Mesodermal cell (in vitro differentiated cells): Measurements from ENCODE around the gene FXYD6.
A peak's percentile ranks its signal among the peaks of the same experiment; 100 is the strongest.

ENCODE experiments used
- H3K27ac ChIP-seq: 2 replicates; pipeline ENCODE4 v1.7.0; 2013; ENCODE audit warnings: mild to moderate bottlenecking, low read depth, low read length, moderate library complexity; ENCODE audit not compliant: severe bottlenecking
- H3K36me3 ChIP-seq: 2 replicates; pipeline ENCODE4 v1.7.1; 2013; ENCODE audit warnings: mild to moderate bottlenecking, low read length, moderate library complexity; ENCODE audit not compliant: control insufficient read depth, insufficient read depth
- H3K4me1 ChIP-seq: one replicate; pipeline ENCODE4 v1.7.1; 2013; ENCODE audit warnings: mild to moderate bottlenecking, low read length; ENCODE audit not compliant: insufficient read depth, control insufficient read depth, poor library complexity, severe bottlenecking
- H3K4me3 ChIP-seq: 2 replicates; pipeline ENCODE4 v1.7.0; 2013; ENCODE audit warnings: low read length, control low read depth, mild to moderate bottlenecking; ENCODE audit not compliant: insufficient read depth, poor library complexity, severe bottlenecking; ENCODE audit errors: extremely low read depth
- H3K9me3 ChIP-seq: 2 replicates; pipeline ENCODE4 v1.7.1; 2013; ENCODE audit warnings: mild to moderate bottlenecking, low read length, moderate library complexity; ENCODE audit not compliant: control insufficient read depth
- WGBS, 2 experiments: methylation state at CpG; one replicate each; pipeline ENCODE4 v1.1.5; 2013; ENCODE audit warnings: missing lambda C conversion rate in 2 of 2; ENCODE audit not compliant: insufficient coverage in 2 of 2; 5-methylcytosine and 5-hydroxymethylcytosine counted together

FXYD6 gene

GRCh38 chr11:117874910-117875381 lies 1.5 kb downstream of the FXYD6 start:
- no peak overlapping the region for H3K27ac ChIP-seq
- 95 to 97% methylated on average over 3 to 4 of the region's 4 CpGs for WGBS, 2 experiments
- peak overlapping the region; percentile 81 for H3K4me3 ChIP-seq
- H3K4me1 ChIP-seq: peaks cover 15% of the 10 kb centered on the region
- no peaks in the 10 kb centered on the region for H3K9me3 ChIP-seq
- no peaks in the 10 kb centered on the region for H3K36me3 ChIP-seq

GRCh38 chr11:117874253-117874909 lies 2.1 kb downstream of the FXYD6 start:
- no peaks in the 10 kb centered on the region for H3K36me3 ChIP-seq
- H3K27ac ChIP-seq: no peak overlapping the region
- H3K4me1 ChIP-seq: peaks cover 19% of the 10 kb centered on the region
- H3K9me3 ChIP-seq: no peaks in the 10 kb centered on the region
- WGBS, 2 experiments: 68 to 73% methylated on average over 10 to 11 of the region's 16 CpGs
- H3K4me3 ChIP-seq: peak overlapping the region; percentile 81

GRCh38 chr11:117873828-117874125 lies 2.7 kb downstream of the FXYD6 start:
- Histone ChIP-seq H3K27ac (no peak overlapping the region), H3K4me1 (peaks cover 25% of the 10 kb centered on the region), H3K9me3 (no peaks in the 10 kb centered on the region), H3K36me3 (no peaks in the 10 kb centered on the region), H3K4me3 (no peak overlapping the region)
- whole genome bisulfite sequencing, 2 experiments: 84 to 93% methylated on average over 4 to 5 of the region's 8 CpGs

- Histone ChIP-seq H3K4me1 (peaks cover 25% of the 10 kb centered on the region), H3K27ac (no peak overlapping the region), H3K4me3 (no peak overlapping the region), H3K36me3 (no peaks in the 10 kb centered on the region), H3K9me3 (no peaks in the 10 kb centered on the region)
- WGBS, 2 experiments: 96 to 97% methylated on average over 12 of the region's 15 CpGs
These were observed 3.3 kb downstream of the FXYD6 start for GRCh38 chr11:117872975-117873827.

- Histone ChIP-seq H3K4me3 (no peak overlapping the region), H3K9me3 (no peaks in the 10 kb centered on the region), H3K27ac (no peak overlapping the region), H3K36me3 (no peaks in the 10 kb centered on the region), H3K4me1 (peaks cover 22% of the 10 kb centered on the region)
- WGBS, 2 experiments: 83 to 85% methylated on average over 9 to 11 of the region's 12 CpGs
These were observed 4.0 kb downstream of the FXYD6 start for GRCh38 chr11:117872420-117872961.

GRCh38 chr11:117871784-117872183 lies 4.7 kb downstream of the FXYD6 start:
- H3K27ac ChIP-seq: no peak overlapping the region
- no peak overlapping the region for H3K4me3 ChIP-seq
- H3K4me1 ChIP-seq: peaks cover 19% of the 10 kb centered on the region
- whole genome bisulfite sequencing, 2 experiments: 90% methylated on average over 5 of the region's 5 CpGs
- H3K36me3 ChIP-seq: no peaks in the 10 kb centered on the region
- no peaks in the 10 kb centered on the region for H3K9me3 ChIP-seq

GRCh38 chr11:117871160-117871559 lies 5.3 kb downstream of the FXYD6 start:
- WGBS, 2 experiments: 91 to 93% methylated on average over 12 to 17 of the region's 18 CpGs
- H3K9me3 ChIP-seq: no peaks in the 10 kb centered on the region
- H3K4me3 ChIP-seq: no peak overlapping the region
- peaks cover 19% of the 10 kb centered on the region for H3K4me1 ChIP-seq
- no peaks in the 10 kb centered on the region for H3K36me3 ChIP-seq
- H3K27ac ChIP-seq: no peak overlapping the region

GRCh38 chr11:117870103-117870952 lies 6.1 kb downstream of the FXYD6 start:
- H3K27ac ChIP-seq: peak overlapping the region; percentile 29
- no peaks in the 10 kb centered on the region for H3K36me3 ChIP-seq
- WGBS, 2 experiments: 75 to 95% methylated on average over 4 to 7 of the region's 9 CpGs
- no peak overlapping the region for H3K4me3 ChIP-seq
- H3K9me3 ChIP-seq: no peaks in the 10 kb centered on the region
- H3K4me1 ChIP-seq: peaks cover 19% of the 10 kb centered on the region

- H3K4me3 ChIP-seq: no peak overlapping the region
- H3K27ac ChIP-seq: no peak overlapping the region
- H3K4me1 ChIP-seq: peaks cover 16% of the 10 kb centered on the region
- 63 to 68% methylated on average over 3 of the region's 4 CpGs for WGBS, 2 experiments
- no peaks in the 10 kb centered on the region for H3K9me3 ChIP-seq
- H3K36me3 ChIP-seq: no peaks in the 10 kb centered on the region
These were observed 6.9 kb downstream of the FXYD6 start for GRCh38 chr11:117869604-117870003.

GRCh38 chr11:117868815-117869561 lies 7.5 kb downstream of the FXYD6 start:
- Histone ChIP-seq H3K4me3 (no peak overlapping the region), H3K4me1 (peaks cover 16% of the 10 kb centered on the region), H3K36me3 (no peaks in the 10 kb centered on the region), H3K27ac (no peak overlapping the region), H3K9me3 (no peaks in the 10 kb centered on the region)
- 76 to 86% methylated on average over 11 to 12 of the region's 17 CpGs for WGBS, 2 experiments
